Stimulated activated CD8-positive, alpha-beta memory T cell treated with anti-CD3 and anti-CD28 coated beads, Interleukin-15, amount 100 ng/mL, for 24 hours (primary cell): ENCODE results near the gene NEUROG2.

Experiments used
- DNase-seq: peaks from one replicate; pipeline ENCODE4 v3.0.0-alpha.2; 2020; ENCODE audit warnings: low read depth

NEUROG2 gene

DNA sequence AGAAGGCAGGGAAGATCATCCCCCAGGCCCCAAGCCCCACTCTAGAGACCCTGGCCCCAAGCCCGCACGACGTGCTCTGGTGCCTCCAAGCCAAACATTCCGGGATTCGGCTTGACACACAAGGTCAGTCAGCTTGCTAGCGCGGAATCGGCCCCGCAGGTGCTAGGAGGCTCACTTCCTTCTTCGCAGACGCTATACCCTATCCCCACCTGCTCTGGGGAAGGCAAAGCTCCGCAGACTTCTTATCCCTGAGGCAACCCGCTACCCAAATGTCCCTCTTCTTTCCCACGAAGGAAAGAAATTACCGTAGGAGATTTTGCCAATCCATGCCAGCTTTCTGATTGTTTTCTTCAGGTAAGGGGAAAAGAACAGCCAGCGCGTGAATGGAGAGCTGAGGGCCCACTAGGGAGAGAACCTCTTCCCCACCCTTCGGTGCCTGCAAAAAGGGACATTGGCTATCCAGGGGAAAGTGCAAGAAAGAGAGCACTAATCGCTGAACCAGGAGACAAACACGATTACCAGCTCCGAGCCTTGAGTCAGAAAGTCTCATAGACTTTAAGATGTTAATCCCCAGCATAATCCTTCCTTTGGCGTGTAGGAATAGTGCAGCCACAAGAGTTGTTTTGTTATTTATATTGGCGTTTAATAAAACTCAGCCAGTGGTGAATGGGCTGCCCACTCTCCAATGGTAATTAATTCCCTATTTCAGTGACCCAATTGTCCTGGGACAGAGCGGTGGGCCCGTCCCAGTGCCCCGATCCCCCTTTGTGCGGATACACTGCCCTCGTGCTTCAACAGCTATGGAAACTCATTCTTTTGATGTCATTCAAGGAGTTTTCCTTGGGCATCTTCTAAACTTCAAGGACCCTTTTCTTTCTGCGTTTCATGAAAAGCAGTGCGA lies 5.4 kb upstream of the NEUROG2 start:
- DNase-seq = no peak

DNA sequence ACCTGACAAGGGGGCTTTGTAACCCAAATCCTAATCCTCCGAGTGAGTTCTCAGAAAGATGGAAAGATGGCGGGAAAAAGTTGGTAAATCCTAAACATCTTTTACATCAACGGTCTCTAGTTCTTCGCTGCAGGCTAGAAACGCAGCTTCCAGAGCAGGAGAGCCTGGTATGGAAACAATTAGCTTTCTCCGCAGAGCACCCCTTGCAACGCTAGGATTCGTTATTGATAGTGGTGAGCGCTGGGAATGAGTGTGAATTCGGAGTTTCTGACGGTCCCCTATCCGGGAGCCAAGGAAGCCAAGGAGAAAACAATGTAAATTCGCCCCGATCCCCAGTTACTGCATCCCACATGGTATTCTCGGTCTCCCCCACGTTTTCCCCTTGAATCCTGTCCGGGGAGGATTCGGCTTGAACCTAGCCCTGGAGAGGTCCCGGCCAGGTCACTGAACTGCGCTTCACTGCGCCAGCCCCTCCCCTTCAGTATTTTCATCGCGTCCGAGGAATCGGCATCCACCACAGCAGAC lies 4.7 kb upstream of the NEUROG2 start:
- no peak for DNase-seq

DNA sequence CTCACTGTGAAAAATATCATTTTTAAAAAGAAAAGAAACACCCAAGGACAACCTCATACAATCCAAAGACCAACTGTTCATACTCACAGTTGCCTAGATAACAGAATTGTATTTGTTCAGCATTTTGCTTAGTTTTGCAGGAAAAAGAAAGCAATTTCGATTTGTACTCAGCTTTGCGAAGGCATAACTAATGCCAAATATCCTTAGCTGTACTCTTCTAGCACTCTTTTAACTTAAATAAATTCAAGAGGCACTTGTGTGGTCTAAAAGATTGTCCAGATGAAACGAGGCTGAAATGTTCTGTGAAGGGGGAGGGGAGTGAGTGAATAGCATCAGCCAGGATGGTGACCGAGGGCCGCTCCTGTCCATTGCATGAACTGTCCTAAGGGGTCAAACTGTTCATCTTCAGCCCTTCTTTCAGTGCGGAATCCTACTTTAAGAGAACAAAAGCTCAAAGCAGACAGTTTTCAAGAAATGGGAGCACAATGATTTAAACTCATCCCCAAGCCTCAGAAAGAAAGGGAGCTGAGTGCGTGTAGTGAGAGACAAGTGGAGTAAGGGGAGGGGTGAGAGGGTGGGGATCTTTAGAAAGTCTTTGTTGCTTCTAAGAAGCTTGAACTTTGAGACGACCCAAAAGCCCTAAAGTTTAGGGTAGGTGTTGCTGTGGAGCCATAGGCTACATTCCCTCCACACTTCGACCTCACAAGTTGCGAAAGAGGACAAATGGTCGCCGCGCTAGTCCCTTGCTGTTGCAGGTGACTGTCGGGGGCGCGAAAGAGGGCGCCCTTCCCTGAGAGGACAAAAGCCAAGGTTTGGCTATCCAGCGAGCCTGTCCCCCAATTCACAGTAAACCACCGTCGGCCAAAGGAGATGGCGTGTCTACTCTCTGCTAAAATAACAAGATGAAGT lies 4.0 kb upstream of the NEUROG2 start:
- DNase-seq = no peak

DNA sequence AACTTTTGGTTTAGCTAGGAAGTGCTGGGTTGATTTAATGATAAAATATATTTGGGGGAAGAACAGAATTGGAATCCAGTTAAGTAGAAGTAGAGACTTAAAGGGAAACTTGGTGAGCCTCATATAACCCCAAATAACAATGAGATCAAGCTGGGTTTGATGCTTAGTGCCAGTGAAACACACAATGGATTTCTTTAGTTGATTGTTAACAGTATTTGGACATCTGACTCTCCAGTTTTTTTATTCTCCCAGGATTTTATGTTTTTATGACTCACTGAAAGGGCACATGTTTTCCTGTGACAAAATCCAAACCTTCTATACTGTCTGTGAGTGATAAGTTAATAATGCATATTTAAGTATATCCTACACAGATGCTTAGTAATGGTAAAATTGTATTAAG lies 2.7 kb upstream of the NEUROG2 start:
- DNase-seq = no peak

DNA sequence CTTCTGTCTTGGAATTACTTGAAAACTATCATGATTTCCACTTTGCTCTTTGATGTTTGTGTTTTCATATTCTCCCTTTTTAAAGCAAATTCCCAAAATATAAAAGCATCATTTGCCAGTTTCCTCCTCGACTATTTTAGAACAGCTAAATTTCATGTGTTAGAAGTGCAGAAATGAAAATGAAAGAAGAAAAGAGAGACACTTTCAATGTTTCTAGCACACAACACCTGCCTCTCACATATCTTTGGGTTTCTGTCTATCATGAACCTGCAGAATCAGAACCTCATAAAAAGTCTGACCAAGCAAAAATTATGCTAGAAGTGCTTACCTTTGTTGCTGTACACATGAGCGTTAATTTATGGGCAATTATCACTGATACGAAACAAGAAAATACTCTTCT lies 1.9 kb upstream of the NEUROG2 start:
- DNase-seq = no peak

DNA sequence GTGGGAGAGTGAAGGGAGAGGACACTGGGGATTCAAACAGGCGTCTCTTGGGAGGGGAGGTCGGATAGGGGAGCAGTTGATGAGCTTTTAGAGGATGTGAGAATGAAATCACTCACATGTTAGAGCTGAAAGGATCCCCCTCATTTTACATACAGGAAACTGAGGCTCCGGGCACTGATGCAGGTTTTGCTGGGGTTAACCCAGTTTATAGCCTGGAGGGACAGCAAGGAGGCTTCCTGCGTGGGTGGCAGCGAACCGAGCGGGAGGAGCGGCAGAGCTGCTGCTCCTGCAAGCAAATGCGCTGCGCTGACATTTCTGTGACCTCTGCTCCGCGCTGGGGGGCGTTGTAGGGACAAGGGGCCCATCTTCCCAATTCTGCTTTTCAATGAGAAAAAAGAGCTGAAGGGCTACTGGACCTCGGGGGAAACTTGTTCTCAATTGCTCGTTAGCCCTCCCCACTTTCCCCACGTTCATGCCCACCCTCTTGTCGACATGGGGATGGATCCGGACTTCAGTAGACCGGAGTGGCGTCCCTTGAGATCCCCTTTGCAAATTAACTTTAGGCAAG lies 1.2 kb upstream of the NEUROG2 start:
- DNase-seq = no peak

DNA sequence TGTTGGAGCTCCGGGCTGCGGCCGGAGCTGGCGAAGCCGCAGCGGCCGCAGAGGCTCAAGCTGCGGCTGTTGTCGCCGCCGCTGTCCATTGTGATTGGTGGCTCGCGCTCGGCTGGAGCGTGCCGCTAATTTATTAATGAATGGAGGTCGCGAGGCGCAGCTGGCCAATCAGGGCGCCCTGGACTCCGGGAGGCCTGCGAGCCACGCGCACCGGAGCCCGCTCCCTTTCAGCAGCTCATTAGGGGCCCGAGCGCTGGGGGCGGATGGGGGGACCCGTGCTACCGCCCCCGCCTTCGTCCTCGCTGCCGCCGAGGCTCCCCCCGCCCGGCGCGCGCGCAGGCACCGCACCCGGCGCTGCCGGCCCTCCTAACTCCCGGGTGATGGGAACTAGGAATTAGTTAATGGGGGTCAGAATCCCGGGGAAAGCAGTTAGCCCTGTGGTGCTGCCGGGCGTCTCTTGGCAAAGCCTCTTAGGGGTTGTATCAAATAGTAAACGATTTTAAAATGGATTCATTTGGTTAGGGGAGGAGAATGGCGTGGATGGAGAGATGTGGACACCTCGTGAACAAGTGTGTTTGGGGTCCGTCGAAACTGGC lies 589 bp upstream of the NEUROG2 start:
- DNase-seq = no peak

DNA sequence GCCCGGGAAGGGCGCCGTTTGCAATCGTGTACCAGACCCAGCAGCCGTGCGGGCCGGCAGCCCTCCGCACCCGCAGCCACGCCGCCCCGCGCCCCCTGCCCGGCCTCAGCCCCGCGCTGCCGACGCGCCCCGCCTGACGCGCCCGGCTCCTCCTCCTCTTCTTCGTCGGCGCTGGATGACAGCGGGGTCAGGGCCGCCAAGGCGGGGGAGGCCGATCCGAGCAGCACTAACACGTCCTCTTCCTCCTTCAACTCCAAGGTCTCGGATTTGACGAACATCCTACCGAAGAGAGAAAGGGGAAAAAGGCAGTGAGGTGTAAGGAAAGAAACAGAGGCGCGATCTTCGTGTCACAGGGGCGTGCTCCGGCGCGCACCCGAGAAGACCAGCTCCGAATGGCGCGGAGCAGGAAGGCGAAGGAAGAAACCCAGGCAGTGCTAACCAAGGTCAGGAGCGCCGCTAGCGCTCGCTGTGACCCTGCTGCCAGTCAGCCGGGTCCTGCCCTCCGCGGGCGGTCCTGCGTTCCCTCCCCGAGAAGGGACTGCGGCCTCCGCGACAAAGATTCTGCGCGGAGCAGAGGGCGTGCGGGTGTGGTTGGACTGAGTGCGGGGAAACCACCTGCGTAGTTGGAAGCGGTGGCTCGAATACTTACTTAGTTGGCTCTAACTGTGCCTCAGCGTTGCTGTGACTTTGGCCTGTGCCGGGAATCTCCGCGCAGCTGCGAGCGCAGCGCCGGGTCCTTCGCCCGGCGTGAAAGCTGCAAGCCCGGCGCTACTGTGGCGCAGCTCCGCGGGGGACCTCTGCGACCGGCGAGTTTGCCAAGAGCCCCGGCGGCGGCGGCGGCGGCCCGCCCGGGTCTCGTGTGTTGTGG lies 548 bp downstream of the NEUROG2 start:
- DNase-seq = no peak

DNA sequence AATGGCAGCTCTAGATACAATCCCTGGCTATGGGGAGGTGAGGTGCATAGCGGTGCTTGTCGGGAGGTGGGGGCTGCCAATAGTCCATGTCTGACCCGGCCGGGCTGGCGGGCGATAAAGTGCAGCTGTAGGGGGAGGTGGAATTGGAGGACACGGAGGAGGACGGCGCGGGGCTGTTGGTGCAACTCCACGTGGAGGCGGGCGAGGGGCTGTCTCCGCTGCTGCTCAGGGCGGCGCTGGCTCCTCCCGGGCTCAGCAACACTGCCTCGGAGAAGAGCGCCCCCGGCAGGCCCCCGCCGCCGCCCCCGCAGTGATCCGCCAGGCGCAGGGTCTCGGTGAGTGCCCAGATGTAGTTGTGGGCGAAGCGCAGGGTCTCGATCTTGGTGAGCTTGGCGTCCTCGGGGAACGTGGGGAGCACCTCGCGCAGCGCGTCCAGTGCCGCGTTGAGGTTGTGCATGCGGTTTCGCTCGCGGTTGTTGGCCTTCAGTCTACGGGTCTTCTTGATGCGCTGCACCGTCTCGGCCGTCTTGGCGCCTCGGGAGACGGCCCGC lies 1.3 kb downstream of the NEUROG2 start:
- no peak for DNase-seq

DNA sequence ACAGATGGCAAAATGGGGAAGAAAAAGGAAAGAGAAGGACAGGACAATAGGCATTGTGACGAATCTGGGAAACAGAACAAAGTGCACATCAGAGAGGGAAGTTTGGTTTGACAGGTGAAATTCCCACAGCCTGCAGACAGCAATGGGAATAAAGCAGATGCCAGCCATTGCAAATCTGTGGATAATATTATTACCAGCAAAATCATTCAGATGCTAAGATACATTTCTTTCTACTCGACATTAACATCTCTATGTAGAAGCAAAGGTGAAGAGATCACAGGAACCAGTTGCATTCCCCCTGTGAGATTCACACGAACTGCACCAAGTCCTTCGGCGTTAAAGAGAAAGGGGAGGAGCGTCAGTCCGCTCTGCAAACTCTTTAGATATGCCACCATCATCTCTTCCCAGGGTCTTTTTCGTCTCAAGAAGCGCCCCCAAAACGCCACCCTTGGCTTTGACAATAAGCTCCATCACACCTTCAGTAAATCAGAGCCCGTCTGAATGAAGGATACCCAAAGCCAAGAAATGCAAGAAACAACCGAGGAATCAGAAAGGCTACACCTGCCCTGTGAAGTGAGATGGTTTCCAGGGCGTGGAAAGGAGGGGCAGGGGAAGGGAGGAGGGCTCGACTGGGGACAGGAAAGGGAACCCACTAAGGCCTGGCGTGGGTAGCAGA lies 1.9 kb downstream of the NEUROG2 start:
- no peak for DNase-seq

DNA sequence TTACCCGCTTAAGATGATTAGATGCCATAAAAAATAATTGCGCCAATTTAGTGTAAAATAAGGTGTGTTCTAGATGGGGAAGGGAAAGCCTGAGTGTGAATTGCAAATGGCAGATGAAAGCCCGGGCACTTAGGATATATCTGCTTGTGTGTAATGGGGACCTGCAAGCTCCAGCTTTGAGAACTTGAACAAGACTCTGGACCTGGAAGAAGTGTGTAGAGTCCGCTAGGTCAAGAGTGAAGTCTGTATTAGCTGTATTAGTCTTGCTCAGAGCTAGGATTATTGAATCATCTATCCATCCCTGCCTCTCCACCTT lies 4.2 kb downstream of the NEUROG2 start:
- DNase-seq = no peak

DNA sequence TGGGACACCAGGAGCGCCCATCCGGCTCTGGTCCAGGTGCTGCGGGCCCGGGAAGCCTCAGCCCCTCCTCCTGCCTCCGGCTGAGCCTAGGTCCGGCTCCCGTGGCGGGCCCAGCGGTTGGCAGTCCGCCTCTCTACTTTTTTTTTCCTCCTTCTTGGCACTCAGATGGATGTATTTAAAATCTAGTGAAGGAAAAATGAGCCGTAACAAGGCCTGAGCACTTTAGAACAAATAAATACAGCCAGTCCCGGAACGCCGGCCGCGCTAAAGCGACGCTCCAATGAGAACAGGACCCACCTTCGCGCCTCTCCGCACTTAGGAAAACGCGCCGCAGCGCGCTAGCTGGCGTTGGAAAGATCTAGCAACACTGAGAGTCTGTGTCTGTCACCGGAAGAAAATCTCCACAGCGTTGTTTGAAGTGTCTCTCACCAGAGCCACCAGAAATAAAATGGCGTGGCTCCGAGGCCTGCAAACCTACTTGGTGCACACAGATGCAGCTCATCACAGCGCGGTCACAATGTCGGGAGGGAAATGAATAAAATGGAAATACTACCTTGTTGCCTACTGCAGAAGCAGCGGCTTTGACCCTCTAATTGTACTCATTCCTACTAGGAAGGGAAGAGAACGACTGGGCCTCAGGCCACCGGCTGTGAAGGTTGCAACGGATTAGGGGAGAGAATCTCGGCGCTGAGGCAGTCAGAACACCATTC lies 4.7 kb downstream of the NEUROG2 start:
- no peak for DNase-seq

DNA sequence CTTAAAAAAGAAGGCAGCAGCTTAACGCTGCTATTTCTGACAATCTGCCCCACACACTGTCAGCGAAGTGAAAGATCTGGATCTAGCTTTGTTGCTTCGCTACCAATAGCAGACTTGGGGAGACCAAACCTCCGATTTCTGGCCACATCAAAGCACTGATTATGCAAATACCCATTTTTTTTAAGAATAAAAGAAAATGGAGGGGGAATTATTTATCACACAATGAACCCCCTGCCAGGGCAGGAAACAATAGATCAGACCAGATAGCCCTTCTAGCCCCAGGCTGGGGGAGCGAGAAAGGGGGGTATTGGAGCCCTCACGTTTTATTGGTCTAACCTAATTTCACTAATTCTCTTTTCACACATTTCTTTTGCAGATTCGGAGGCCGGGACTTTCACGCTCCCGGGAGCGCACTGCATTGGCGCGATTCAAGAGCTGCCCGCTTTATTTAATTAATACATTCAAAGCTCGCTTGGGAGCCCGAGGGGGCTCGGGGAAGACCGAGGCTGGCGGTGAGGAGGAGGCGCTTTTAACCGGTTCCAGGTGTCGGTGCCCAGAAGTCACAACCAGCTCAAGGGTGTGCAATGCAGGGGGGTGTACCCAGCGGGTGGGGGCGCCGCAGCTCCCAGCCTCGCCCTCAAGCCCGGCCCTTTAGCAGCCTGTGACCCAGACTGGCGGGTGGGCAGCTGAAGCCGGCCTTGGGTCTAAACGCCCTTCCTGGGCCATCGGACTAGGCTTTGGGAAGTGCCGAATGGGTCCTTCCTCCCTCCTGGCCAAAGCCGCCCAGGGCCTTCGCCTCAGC lies 5.5 kb downstream of the NEUROG2 start:
- no peak for DNase-seq

DNA sequence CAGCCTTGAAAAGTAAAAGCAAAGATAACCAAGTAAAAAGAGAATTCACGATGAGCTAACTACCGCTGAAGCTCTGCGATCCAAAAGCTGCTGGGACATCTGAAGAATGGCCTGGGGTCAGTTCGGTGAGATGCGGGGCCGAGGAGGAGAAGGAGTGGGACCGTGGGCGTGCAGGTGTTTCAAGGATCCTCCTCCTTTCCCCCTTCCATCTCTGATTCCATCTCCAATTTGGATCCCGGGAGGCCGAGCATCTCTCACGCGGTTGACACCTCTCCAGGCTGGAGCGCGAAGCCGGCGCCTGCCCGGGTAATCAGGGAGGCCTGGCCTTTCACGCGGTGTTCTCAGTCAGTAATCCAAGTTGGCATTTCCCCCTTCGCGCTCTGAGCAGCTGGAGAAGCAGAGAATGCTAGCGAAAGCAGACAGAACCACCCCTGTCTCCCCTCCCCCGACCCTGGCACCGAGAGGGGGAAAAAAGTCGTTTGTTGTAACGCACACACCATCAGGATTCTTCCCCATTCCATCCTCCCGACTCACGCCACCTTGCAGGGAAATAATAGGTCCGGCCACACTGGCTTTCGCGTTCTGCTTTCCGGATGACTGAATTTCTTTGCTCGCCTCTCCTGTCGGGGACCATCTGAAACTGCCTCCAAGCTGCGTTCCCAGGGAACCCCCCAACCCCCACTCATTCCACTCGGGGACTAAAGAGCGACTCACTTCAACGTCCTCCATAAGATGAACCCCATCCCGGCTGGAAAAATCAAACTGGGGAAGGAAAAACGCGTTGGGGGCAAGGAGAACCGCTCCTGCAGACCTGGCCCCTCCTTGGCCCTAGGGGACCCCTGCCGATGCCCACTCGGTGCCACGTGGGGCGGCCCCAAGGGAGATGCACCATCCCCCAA lies 6.5 kb downstream of the NEUROG2 start:
- DNase-seq = no peak

DNA sequence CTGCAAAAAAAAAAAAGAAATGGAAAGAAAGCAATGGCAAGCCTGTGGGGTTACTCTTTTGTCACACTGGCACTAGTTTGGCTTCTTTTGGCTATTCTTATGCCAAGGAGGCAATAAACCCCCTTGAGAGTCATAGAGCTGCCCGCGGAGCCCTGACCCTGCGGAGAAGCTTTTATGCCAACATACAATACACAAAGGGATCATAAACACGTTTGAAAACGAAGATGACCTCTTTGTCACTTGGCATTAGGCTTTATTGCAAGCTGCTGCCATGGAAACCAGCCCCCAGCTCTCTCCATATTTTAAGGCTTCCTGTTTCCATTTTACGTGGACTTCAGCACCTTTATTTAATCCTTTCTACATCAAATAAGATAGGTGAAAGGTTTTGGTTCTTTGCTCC lies 7.6 kb downstream of the NEUROG2 start:
- no peak for DNase-seq

DNA sequence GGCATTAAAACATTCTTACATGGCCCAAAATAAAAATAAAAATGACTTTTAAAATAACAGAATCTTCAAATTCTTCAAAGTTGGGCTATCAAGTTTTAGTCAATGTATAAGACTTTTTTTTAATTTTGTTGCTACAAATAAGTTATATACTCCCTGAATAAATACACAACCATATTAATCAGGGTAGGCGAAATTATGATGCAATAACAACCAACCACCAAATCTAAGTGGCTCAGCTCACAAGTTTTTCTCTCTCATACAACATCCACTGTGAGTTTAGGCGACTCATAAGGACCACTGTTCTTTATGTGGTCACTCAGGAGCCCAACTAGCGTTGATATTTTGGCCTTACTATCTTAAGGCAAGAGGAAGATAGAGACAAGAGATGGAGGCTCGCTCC lies 11.2 kb downstream of the NEUROG2 start:
- DNase-seq = no peak

DNA sequence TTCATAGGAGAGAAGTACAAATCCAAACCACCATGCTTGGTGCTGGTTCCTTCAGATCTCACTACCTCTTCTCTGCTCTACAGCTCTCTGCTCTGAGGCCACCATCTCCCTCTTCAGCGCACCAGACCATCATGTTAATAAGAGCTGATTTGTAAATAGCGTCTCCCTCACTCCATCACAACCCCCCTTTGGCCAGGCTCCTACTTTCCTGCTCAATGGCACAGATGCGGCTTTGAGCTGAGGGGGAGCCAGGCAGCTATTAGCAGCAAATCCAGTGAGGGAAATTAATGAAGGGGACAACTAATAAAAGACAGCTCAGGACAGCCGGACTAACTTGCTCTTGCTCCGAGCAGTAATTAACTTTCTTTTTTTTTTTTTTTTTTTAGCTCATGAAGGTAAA lies 13.1 kb downstream of the NEUROG2 start:
- no peak for DNase-seq

DNA sequence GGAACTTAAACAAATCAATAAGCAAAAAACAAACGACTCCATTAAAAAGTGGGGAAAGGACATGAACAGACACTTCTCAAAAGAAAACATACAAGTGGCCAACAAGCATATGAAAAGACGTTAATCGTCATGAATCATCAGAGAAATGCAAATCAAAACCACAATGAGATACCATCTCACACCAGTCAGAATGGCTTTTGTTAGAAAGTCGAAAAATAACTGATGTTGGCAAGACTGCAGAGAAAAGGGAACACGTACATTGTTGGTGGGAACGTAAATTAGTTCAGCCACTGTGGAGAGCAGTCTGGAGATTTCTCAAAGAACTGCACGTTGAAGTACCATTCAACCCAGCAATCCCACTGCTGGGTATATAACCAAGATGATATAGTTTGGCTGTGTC lies 23.7 kb downstream of the NEUROG2 start:
- no peak for DNase-seq
